Endometrial microvascular endothelial cells (primary cell): ENCODE results near the gene CELA1. TPM values are rescaled to one million over a fixed set of nuclear protein-coding genes. Genes with fewer than 3 reads are reported as not detected.

Experiments
- in situ Hi-C: cut with HindIII; loops from 2 replicates; pipeline ENCODE4 v1.10.0; 2017; ENCODE audit warnings: low sequenced_read_pairs, low pct_unique_long_range_greater_than_20kb; ENCODE audit errors: inconsistent ontology term
- total RNA-seq: library from RNA; depleted of rRNA; stranded (reverse); fragments of >200 nt; gene quantifications from one replicate; pipeline ENCODE4 v1.2.3, GENCODE V29; 2015; ENCODE audit errors: inconsistent ontology term

CELA1 gene
- total RNA-seq, 1 donor from 2014 or later = not detected

DNA sequence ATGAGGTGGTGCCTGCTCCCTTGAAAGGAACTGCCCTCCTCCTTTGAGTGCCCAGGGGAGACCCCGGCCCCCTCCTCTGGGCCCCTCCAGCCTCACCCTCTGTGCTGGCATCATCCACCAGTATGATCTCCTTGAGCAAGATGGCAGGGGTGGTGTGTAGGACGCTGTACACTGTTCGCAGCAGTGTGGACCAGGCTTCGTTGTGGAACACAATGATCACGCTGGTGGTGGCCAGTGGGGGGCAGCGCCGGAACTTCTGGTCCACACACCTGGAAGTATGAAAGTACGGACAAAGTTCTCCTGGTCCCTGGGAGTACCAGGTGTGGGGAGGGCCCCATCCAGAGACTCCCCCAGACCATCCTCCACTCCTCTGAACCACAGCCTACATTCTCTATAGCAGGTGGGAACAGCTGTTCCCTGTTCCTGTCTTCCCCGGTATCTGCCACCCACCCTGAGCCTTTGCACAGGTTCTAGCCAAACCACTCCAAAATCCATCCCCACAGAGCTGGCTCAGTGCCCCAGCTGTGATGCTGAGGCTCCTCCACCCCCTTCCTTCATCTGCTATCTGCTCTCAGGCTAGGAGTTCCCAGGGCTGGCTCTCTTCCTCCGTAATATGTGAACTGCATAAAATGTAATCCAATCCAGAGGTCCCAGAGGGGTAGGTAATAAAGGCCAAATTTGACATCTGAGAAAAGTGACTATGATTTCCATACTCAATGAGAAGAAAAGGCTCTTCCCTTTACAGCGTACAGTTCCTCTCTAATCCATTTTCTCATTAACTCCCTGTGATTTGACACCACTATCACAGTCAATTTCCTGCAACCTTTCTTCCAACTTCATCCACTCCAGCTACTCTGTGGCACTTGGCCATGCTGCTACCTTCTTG, 30.9 kb upstream of the CELA1 start:
- in situ Hi-C loops = no loop called here

GRCh38 chr12:51374856-51375255, 28.4 kb upstream of the CELA1 start:
- in situ Hi-C loops = no loop called here

DNA sequence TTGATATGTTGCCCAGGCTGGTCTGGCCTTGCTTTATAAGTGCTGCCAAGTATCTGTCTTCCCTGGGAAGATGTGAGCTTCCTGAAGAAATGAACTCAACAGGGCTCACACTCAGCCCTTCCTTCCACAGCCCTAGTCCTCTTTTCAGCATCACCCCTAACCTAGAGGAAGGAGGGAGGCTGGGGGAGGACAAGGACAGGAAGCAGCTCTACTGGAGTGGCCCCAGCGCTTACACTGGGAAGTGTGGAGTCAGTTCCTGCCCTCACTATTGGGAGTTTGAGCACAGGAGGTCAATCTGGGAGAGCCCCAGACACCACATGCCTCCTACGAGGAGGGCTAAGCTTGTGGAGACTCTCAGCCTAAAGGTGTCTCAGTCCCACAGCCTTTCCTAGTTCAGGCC, 27.9 kb upstream of the CELA1 start:
- in situ Hi-C loops = no loop called here

DNA sequence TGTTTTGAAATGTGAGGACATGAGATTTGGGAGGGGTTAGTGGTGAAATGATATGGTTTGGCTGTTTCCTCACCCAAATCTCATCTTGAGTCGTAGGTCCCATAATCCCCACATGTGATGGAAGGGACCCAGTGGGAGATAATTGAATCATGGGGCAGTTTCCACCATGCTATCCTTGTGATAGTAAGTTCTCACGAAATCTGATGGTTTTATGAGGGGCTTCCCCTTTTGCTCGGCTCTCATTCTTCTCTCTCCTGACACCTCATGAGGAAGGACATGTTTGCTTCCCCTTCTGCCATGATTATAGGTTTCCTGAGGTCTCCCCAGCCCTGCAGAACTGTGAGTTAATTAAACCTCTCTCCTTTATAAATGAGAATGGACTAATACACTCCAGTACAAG, 26.7 kb upstream of the CELA1 start:
- in situ Hi-C loops = no loop called here

DNA sequence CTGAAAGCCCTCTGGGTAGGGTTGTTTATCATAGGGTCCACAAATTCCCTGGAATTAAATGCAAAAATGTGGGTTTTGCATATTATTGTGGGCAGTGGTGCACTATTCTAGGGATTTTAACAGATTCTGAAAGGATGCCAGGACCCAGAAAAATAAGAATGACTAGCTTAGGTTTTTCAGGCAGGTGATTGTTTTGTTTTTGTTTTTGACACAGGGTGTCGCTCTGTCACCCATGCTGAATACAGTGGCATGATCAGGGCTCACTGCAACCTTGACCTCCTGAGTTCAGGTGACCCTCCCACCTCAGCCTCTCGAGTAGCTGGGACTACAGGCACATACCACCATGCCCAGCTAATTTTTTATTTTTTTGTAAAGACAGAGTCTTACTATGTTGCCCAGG, 25.5 kb upstream of the CELA1 start:
- in situ Hi-C loops = no loop called here

GRCh38 chr12:51371295-51371953, 24.9 kb upstream of the CELA1 start:
- in situ Hi-C loops = no loop called here

- in situ Hi-C loops = no loop called here
Observed at GRCh38 chr12:51370667-51371066, 24.2 kb upstream of the CELA1 start.

DNA sequence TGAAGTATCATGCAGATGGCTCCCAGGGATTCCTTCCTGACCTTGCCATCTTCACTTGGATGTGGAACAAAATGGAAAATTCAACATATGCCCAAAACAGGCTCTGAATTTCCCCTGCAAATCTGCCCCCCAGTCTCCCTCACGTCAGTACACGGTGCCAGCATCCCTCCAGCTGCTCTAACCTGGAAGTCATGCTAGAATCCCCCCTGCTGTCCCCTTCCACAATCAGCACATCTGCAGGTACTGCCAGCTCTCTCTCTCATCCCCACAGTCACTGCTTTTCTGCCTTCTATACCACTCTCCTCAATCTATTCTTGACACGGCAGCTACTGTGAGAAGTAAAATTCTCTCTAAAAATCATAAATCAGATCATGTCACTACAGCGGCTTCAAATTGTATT, 23.1 kb upstream of the CELA1 start:
- in situ Hi-C loops = no loop called here

GRCh38 chr12:51368640-51369517, 22.4 kb upstream of the CELA1 start:
- in situ Hi-C loops = no loop called here

DNA sequence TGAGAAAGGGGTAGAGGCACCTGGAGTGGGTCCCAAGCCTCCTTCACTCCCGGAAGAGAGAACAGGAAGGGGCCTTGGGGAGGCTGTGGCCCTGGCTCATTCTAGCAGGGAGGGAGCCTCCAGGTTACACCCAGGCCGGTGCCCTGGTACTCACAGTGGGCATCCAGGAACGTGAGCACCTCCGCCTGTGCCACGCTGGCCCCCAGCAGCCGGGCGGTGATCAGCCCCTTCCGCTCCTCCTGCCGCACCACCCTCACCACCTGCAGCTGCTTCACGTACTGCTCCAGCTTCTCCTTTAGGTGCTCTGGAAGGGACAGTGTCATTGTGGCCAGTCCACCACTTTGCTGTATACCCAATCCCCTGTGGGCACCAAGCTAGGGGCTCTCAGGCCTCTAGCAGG, 18.8 kb upstream of the CELA1 start:
- in situ Hi-C loops = no loop called here

DNA sequence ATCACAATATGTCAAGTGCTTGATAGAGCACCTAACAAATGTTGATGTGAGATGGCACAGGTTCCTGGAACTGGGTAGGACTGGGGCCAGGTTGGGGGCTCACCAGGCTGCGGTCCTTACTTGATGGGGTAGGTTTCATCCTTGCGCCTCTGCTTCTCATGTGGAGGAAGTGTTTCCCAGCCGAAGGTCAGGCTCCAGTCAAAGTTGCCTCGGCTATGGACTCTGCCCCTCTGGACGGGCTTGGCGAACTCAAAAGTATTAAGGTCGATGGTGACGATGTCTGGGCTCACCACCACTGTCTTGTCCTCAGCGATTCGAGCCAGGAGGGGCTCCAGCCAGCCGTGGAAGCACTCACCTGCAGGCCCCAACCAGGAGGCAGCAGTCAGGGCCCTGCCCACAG, 17.5 kb upstream of the CELA1 start:
- in situ Hi-C loops = no loop called here

DNA sequence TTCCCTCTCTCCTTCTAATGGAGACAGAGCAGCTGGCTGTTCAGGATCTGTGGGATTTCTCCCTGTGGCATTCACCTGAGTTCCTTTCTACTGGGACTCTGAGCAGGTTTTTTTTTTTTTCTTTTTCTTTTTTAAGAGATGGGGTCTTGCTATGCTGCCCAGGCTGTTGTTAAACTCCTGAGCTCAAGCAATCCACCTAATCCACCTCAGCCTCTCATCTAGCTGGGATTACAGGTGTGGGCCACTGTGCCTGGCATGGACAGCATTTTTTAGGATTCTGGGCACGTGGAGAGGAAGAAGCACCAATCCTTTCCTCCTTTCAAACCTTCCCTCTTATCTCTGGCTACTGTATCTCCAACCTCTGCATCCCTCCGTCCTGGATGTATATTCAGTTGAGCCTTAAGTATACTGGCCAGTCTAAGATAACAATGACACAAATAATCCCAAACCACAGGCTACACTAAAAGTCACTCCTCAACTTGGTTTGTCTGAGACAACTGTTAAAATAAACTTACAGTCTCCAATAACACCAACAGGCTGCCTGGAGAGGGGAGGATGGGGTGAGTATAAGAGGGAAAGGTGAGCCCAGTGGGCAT, 16.4 kb upstream of the CELA1 start:
- in situ Hi-C loops = no loop called here

- in situ Hi-C loops = no loop called here
Observed at GRCh38 chr12:51362307-51362706, 15.8 kb upstream of the CELA1 start.

DNA sequence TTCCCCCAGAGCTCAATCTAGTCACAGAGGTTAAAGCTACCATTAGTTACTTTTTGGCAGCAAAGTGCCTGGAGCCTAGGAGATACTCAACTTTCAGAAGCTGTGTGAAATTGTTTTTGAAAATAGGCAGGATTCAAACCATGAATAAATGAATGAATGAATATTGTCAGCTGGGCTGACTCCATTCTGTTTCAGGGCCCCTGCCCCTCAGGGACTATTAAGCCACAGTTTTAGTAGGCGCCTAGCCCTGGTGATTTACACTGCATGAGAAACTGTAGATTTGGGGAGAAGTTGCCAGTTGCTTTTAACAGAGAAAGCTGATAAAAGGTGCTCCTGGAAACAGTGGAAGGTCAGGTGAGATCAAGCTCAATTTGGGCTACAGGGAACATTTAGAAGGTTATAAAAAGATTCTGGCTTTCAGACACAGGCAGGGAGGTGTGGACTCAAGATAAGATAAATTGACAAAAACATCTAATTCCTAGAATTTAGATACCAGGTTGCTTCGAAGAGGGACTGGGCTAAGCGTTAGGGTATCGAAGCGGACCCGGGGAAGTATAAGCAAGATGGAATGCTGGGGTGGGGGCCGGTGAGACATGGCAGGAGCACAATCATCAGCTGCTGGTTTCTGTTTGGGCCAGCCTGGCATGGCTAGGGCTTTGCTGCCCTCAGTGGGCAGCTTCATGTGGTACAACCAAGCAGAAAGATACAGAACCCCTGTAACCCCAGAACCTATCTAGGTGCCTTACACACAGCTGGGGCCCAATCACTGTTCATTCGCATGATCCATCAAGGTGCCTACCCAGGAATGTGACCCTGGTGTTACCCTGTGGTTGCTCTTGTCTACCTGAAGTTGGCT, 14.9 kb upstream of the CELA1 start:
- in situ Hi-C loops = no loop called here

DNA sequence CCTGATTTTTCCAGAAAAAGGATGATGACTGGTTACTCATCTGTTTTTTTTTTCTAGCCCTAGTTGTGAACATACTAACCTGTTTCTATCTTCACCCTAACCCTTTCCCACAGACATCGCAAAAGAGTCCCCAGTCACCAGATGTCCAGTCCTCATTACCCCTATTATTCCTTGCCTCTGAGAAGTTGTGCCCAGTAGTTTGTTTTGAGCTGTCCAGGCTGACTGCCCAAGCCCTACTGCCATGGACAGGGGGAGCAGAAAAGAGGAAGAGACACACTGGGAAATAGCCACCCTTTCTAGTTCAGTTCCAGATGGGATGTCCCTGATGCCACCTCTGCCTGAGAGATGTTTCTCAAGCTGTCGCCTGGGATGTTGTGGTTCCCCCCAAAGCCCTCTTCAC, 13.8 kb upstream of the CELA1 start:
- in situ Hi-C loops = no loop called here

DNA sequence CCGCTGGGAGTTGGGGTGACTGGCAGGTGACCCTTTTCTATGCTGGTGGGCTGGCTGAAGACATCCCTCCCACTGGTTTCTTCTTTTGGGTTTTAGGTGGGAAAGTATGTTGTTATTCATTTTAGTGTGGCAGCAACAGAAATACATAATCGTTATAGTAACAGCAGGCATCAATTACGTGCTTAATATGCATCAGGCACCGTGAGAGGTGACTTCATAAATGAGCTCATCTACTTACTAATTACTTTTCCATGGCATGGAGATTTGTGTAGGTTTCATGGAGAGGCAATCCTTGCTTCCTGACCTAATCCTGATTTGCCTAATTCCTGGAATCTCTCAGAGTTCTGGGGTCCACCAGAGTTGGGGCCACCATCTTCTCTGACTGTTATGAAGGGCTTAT, 13.4 kb upstream of the CELA1 start:
- in situ Hi-C loops = no loop called here

DNA sequence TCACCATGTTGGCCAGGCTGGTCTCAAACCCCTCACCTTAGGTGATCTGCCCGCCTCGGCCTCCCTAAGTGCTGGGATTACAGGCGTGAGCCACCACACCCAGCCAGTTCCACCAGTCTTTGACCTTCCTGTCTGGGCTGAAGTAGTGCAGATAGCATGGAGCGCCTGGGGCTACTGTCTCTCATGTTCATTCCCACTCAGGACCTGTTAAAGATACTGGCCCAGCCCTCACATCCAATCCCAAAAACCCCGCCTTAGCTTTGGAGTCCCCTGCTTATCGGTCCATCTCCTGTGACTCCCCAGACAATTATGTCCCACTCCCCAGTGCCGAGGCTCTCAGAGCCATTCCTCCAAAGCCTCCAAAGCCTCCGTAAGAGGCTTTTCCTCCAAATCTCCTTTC, 12.0 kb upstream of the CELA1 start:
- in situ Hi-C loops = no loop called here

- in situ Hi-C loops = no loop called here
Observed at GRCh38 chr12:51357374-51358047, 11.0 kb upstream of the CELA1 start.
